ENCODE measurements around the gene COBL. TPM values are rescaled to one million over a fixed set of nuclear protein-coding genes. Genes with fewer than 3 reads are reported as not detected.

COBL gene
- polyA plus RNA-seq, 3 donors = not detected

GRCh38 chr7:51351661-51352060, 35.1 kb upstream of the COBL start:
- Mint-ChIP-seq H3K27me3 (ENCODE audit: low read depth in 3 of 3) (no peaks in the 10 kb centered on the region), H3K4me1 (no peaks in the 10 kb centered on the region), H3K9me3 (peaks cover 0 to 6% (median 0%) of the 10 kb centered on the region in 7 donors), H3K4me3 (no peak overlapping the region), H3K27ac (no peak overlapping the region), H3K36me3 (no peaks in the 10 kb centered on the region)
- WGBS (ENCODE audit: insufficient coverage) = 91% methylated on average over 4 of the region's 5 CpGs
- H3K36me3 ChIP-seq (replicated peaks in 1 of 2; ENCODE audit: control insufficient read depth in 1 of 2, insufficient read depth in 2 of 2, low read length in 2 of 2) = no peaks in the 10 kb centered on the region
- no peaks in the 10 kb centered on the region for H3K79me2 ChIP-seq (ENCODE audit: insufficient read depth, low read length)
- no peak overlapping the region for H3K27ac ChIP-seq (ENCODE audit: low read depth in 1 of 2, low read length in 2 of 2)
- no peak for DNase-seq
- H3K4me1 ChIP-seq (ENCODE audit: control insufficient read depth in 1 of 2, insufficient read depth in 2 of 2, low read length in 2 of 2) = no peaks in the 10 kb centered on the region
- TF ChIP-seq CTCF (IDR thresholded peaks at IDR 0.05) = no peak
- H3K4me3 ChIP-seq (replicated peaks in 1 of 3; ENCODE audit: low read depth in 2 of 3, low read length in 3 of 3) = no peak overlapping the region
- intact Hi-C loops (cut with micrococcal nuclease) = no loop called here
- no peak overlapping the region for H3K4me2 ChIP-seq (replicated peaks; ENCODE audit: extremely low read depth, low read length, poor library complexity, severe bottlenecking)
- no peaks in the 10 kb centered on the region for H3K9me3 ChIP-seq (replicated peaks in 1 of 2; ENCODE audit: control insufficient read depth in 1 of 2, insufficient read depth in 1 of 2, low read length in 2 of 2)
- H3K27me3 ChIP-seq (ENCODE audit: control insufficient read depth in 2 of 2, insufficient read depth in 2 of 2, low read length in 2 of 2) = no peaks in the 10 kb centered on the region
- no peak overlapping the region for H3K9ac ChIP-seq (ENCODE audit: insufficient read depth, low read length, poor library complexity, severe bottlenecking)
- no peak overlapping the region for H2AFZ ChIP-seq (ENCODE audit: insufficient read depth, low read depth, low read length, poor library complexity, severe bottlenecking)
- H4K20me1 ChIP-seq (ENCODE audit: insufficient read depth, low read length) = no peaks in the 10 kb centered on the region

- no peak overlapping the region for H3K9ac ChIP-seq (ENCODE audit: insufficient read depth, low read length, poor library complexity, severe bottlenecking)
- no peaks in the 10 kb centered on the region for H3K4me1 Mint-ChIP-seq
- no peaks in the 10 kb centered on the region for H4K20me1 ChIP-seq (ENCODE audit: insufficient read depth, low read length)
- no peak for TF ChIP-seq CTCF (IDR thresholded peaks at IDR 0.05)
- H3K36me3 ChIP-seq (replicated peaks in 1 of 2; ENCODE audit: control insufficient read depth in 1 of 2, insufficient read depth in 2 of 2, low read length in 2 of 2) = no peaks in the 10 kb centered on the region
- H2AFZ ChIP-seq (ENCODE audit: insufficient read depth, low read depth, low read length, poor library complexity, severe bottlenecking) = no peak overlapping the region
- H3K36me3 Mint-ChIP-seq = no peaks in the 10 kb centered on the region
- no peak overlapping the region for H3K4me2 ChIP-seq (replicated peaks; ENCODE audit: extremely low read depth, low read length, poor library complexity, severe bottlenecking)
- H3K27ac Mint-ChIP-seq = no peak overlapping the region
- no peaks in the 10 kb centered on the region for H3K79me2 ChIP-seq (ENCODE audit: insufficient read depth, low read length)
- peaks cover 0 to 6% (median 0%) of the 10 kb centered on the region in 7 donors for H3K9me3 Mint-ChIP-seq
- H3K27me3 ChIP-seq (ENCODE audit: control insufficient read depth in 2 of 2, insufficient read depth in 2 of 2, low read length in 2 of 2) = no peaks in the 10 kb centered on the region
- peaks cover 0 to 2% (median 1%) of the 10 kb centered on the region in 3 donors for H3K27me3 Mint-ChIP-seq (ENCODE audit: low read depth in 3 of 3)
- no peak overlapping the region for H3K4me3 ChIP-seq (replicated peaks in 1 of 3; ENCODE audit: low read depth in 2 of 3, low read length in 3 of 3)
- WGBS (ENCODE audit: insufficient coverage) = 100% methylated on average over 1 of the region's 1 CpG
- no peaks in the 10 kb centered on the region for H3K4me1 ChIP-seq (ENCODE audit: control insufficient read depth in 1 of 2, insufficient read depth in 2 of 2, low read length in 2 of 2)
- H3K9me3 ChIP-seq (replicated peaks in 1 of 2; ENCODE audit: control insufficient read depth in 1 of 2, insufficient read depth in 1 of 2, low read length in 2 of 2) = no peaks in the 10 kb centered on the region
- H3K4me3 Mint-ChIP-seq = no peak overlapping the region
- no peak overlapping the region for H3K27ac ChIP-seq (ENCODE audit: low read depth in 1 of 2, low read length in 2 of 2)
- no peak for DNase-seq
- intact Hi-C loops (cut with micrococcal nuclease) = no loop called here
Measured at GRCh38 chr7:51350546-51350896, 33.9 kb upstream of the COBL start.

Measured in CD14-positive monocyte (primary cell).